GM18909 (cell line): ENCODE results near the gene SEC23B.
"Not testable (repeated sequence)": the region's sequence is repeated elsewhere in the genome, so short reads cannot be mapped to it uniquely, and the experiment has no call there.

Experiments
- ATAC-seq: cut with Tn5 transposase; IDR thresholded peaks from one replicate; pipeline ENCODE4 v1.9.1; 2021; ENCODE audit warnings: mild to moderate bottlenecking; ENCODE audit not compliant: unreplicated experiment, poor library complexity

Gene SEC23B

DNA sequence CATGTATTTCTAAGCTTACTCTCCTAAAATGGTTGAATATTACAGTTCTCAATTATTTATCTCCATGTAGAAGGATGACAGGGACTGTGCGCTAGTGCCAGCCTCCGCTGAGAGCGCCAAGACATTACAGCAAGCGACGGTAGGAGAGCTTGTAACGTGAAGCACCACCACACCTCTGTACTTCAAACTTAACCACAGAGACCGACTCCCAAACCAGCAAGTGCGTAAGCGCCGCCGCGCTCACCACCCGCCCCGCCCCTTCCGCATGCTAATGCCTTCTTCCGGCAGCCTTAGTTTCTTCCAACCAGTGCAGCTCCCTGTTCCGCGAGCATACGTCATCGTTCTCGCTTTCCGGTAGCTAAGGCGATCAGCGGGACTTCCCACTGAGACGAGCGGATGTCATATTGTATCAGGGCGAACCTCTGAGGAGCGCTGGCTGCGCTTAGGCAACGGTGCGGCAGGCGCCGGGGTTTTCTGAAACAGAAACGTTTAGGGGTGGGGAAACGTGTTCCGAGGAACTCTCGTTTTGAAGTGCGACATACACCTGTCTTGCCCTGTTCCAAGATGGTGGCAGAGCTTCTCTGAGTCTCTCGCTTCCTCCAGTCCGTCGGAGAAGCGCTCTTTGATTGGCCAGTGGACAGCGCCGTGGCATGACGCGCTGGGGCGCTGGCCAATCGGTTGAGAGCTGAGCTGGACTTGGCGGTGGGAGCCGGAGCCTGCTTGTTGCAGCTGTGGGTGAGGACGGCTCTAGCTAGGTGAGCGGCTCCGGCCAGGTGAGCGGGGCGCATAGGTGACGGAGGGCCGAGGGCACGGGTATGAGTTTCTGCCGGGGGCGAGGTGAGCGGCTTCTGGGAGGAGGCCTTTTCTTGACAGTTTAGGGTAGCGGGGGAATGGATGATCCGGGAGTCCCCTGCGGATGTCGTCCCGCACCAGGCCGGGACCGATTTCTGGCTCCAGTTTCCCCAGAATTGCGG is at the start of gene SEC23B:
Gene SEC23B (plus strand): TSS at position 723 of the 974 bp plus-strand sequence. CDS start 2,896 bp downstream, outside the sequence.
- ATAC-seq: peak; percentile 97

DNA sequence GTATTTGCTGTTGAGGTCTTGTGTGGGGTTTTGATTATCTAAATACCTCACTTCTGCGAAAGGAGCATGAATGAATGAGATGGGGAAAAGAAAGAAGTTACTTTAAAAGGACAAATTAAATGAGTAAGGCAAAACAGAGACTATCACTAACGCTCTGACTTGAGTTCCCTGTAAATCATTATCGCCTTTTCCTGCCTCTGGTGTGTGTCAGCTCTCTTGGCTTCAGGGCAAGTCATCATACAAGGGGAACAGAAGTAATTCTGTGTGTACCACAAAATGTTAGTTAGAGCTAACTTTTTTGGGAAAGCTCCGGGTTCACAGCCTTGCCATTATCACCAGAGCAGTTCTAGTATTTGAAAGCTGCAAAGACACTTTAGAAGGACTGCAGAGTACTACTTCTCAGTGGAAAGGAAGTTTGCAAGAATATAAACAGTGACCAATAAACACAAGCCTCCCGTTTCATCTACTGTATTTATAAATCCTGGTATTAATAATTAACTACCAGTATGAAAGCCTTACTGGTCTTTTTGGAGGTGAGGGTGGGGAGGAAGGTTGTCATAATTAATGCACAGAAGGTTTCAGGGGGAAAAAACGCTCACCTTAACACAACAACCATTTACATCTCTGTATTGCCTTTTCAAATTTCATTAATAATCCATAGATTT is 42.1 kb upstream of the SEC23B start:
- ATAC-seq: peak; percentile 36

- ATAC-seq: peak; percentile 24
Observed at GRCh38 chr20:18466574-18466893, 41.2 kb upstream of the SEC23B start.

DNA sequence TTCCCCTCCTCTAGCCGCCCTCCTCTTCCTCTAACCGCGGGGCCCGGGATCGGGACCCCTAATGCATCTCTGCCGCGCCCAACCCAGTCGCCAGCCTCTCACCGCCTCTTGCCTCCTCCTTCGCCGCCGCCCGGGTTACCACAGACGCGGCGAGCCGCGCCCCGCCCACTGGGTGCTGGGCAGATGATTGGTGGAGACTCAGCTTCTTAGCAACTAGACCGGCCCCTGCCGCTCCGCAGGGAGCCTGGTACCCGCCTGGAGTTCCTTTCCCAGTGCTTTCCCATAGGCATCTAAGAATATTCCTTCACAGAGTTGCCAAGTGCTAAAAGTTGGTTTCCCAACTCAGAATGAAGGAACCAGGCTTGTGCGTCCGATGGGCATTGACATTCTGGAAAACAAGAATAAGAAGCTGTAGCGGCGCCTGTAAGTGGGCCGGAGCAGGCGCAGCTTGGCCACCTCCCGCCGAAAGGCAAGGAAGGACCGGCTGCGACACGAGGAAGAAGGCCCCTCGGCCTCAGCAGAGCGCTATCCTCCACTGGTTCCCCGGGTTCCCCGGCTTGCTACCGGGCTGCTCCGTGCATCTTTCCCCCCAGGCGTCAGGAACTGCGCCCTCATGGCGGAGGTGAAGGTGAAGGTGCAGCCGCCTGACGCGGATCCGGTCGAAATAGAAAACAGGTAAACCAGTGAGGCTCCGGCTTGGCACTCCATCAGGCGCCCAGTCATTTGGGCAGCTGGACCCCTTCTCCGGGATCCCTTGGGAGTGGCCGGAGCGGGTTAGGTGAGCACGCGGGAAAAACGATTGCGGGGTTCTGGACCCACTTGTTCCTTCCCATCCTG is 40.6 kb upstream of the SEC23B start, which contains the start of the genes DZANK1 and POLR3F:
Gene DZANK1 (minus strand): TSS at position 137 of the 837 bp plus-strand sequence. CDS start 1,672 bp downstream, outside the sequence.
Gene POLR3F (plus strand): TSS at position 497 of the 837 bp plus-strand sequence. CDS start 117 bp downstream, at position 614.
- peak; percentile 97 for ATAC-seq

DNA sequence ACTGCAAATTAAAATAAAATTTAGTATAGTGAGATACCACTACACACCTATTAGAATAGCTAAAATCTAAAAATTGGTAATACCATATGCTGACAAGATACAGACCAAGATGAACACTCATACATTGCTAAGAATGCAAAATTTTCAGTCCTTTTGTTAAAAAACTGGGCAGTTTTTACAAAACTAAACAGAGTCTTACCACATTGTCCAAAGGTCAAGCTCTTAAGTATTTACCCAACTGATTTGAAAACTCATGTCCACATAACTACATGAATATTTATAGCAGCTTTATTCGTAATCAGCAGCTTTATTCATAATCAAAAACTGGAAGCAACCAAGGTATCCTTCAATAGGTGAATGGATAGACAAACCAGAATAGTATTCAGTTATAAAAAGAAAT is 30.5 kb upstream of the SEC23B start:
- no peak for ATAC-seq

GRCh38 chr20:18477821-18478220 is 29.9 kb upstream of the SEC23B start:
- ATAC-seq: no peak

GRCh38 chr20:18481596-18481995 is 26.1 kb upstream of the SEC23B start:
- no peak for ATAC-seq

GRCh38 chr20:18488301-18488700 is 19.4 kb upstream of the SEC23B start:
- no peak for ATAC-seq

- ATAC-seq: no peak
Observed at GRCh38 chr20:18496042-18496441, 11.7 kb upstream of the SEC23B start.

GRCh38 chr20:18496740-18497592 is 10.8 kb upstream of the SEC23B start, which contains the start of gene RBBP9:
RBBP9 (minus strand) TSS chr20:18497225; CDS start chr20:18497167, 58 bp downstream.
- peak; percentile 99 for ATAC-seq

GRCh38 chr20:18497603-18498002 is 10.1 kb upstream of the SEC23B start:
- ATAC-seq: no peak

DNA sequence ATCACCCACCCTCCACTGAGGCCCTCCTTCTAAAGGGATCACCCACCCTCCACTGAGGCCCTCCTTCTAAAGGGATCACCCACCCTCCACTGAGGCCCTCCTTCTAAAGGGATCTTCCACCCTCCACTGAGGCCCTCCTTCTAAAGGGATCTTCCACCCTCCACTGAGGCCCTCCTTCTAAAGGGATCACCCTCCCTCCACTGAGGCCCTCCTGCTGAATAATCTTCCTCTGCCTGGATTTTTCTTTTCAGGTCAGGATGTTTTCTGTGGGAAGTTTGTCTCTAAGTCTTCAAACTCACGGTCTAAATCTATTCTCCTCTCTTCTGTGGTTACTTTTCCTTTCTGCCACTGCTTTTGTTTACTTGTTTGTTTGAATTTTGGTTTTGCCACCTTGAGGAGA is 6.1 kb upstream of the SEC23B start:
- ATAC-seq: not testable (repeated sequence)

- no peak for ATAC-seq
Observed at GRCh38 chr20:18504479-18505060, 3.2 kb upstream of the SEC23B start.

DNA sequence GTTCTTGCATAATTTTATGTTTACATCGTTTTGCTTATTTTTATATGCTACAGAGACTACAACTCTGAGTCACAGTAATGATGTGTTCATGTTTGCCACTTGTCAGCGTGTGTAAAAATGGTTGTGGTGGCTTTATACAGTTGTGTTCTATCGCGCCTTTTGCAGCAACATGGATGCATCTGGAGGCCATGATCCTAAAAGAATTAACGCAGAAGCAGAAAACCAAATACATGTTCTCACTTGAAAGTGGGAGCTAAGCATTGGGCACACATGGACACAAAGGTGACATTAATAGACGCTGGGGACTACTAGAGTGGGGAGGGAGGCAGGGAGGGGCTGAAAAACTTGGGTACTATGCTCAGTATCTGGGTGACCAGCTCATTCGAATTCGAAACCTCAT is 996 bp upstream of the SEC23B start:
- ATAC-seq: no peak

DNA sequence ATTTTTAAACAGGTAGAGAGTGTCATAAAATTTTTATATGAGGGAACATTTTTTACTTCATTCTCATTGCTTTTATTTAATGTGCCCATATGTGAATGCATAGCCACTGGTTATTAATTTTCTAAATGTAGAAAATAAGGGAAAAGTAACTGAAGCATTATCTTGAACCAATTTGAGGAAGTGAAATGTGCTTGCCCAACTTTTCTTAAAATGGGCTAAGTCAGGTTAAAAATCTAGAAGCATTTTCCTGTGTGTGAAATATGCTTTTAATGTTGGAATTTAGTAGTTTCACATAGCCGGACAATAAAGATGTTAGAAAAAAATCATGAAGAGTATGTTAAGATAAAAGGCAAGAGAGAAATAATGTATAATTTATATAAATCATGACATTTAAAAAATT is 3.8 kb downstream of the SEC23B start:
- ATAC-seq: no peak

- no peak for ATAC-seq
Observed at GRCh38 chr20:18513208-18513607, 5.5 kb downstream of the SEC23B start.

DNA sequence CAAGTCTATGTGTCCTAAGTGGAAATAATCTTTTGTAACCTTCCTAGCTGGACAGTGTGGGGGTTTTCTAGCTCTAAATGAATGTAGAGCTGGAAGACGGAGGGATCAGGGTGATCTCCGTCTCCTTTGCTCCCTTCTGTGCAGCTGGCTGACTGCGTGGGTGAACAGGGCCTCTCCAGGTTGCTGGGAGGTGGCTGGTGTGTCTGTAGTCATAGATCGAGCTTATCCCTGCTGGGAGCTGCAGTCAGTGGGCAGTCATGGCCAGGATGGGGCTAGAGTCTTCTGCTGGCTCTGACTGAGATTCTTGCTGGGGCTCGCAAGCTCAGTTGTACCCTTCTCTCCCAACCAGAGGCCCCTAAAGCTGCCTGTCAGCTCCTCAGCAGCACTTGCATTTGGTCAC is 6.4 kb downstream of the SEC23B start:
- no peak for ATAC-seq

- no peak for ATAC-seq
Observed at GRCh38 chr20:18515973-18516372, 8.2 kb downstream of the SEC23B start.

- ATAC-seq: not testable (repeated sequence)
Observed at GRCh38 chr20:18522066-18522465, 14.3 kb downstream of the SEC23B start.
